SK-N-SH (cell line): ENCODE measurements around the gene ZNF185. TPM values are rescaled to one million over a fixed set of nuclear protein-coding genes. Genes with fewer than 3 reads are reported as not detected.

Experiments used
- CTCF ChIA-PET: fragments of 300-600, 350-600 bp; formaldehyde crosslinking; extraction: SDS; loops from one replicate; lab custom pipeline; 2021; lab: Yijun Ruan, JAX
- POLR2A ChIA-PET: fragments of 350-600 bp; sonication (Branson Sonifier 250); formaldehyde crosslinking; extraction: SDS; loops from one replicate; lab custom pipeline; 2020; ENCODE audit warnings: antibody characterized with exemption, inconsistent platforms; lab: Yijun Ruan, JAX
- DNase-seq: peaks from one replicate; pipeline ENCODE4 v3.0.0; 2012
- H2AFZ ChIP-seq: fragments of 200-600 bp; sonication (generic); 2 replicates; pipeline ENCODE4 v1.8.1; 2016; ENCODE audit warnings: antibody characterized with exemption, mild to moderate bottlenecking, low read depth
- H3F3A ChIP-seq: fragments of 200-600 bp; sonication (generic); replicated peaks from 2 replicates; pipeline ENCODE3; 2016; ENCODE audit warnings: antibody characterized with exemption, mild to moderate bottlenecking; ENCODE audit not compliant: insufficient read depth
- H3K27ac ChIP-seq, 2 experiments: fragments of 200-500 bp in 1 of 2; fragments of 200-600 bp in 1 of 2; sonication (Bioruptor generic) in 1 of 2; sonication (generic), shearing (Covaris generic) in 1 of 2; 2 replicates each; pipeline versions ENCODE4 v1.5.1 to v1.6.1; 2014 to 2016; ENCODE audit warnings: low read depth in 2 of 2, inconsistent platforms in 1 of 2, low read length in 1 of 2, mild to moderate bottlenecking in 1 of 2, mixed read lengths in 1 of 2
- H3K27me3 ChIP-seq: fragments of 200-600 bp; sonication (generic), shearing (Covaris generic); 2 replicates; pipeline ENCODE4 v1.6.1; 2016; ENCODE audit warnings: mixed run types; ENCODE audit not compliant: insufficient read depth
- H3K36me3 ChIP-seq, 2 experiments: fragments of 200-500 bp in 1 of 2; fragments of 200-600 bp in 1 of 2; sonication (Bioruptor generic) in 1 of 2; sonication (generic) in 1 of 2; replicated peaks in 1 of 2; 2 replicates each; pipeline versions ENCODE3 to v1.5.1; 2014 to 2016; ENCODE audit warnings: low read length in 1 of 2, mild to moderate bottlenecking in 1 of 2; ENCODE audit not compliant: insufficient read depth in 2 of 2, control insufficient read depth in 1 of 2
- H3K4me1 ChIP-seq, 2 experiments: fragments of 200-500 bp in 1 of 2; fragments of 200-600 bp in 1 of 2; sonication (Bioruptor generic) in 1 of 2; sonication (generic), shearing (Covaris generic) in 1 of 2; 2 replicates each; pipeline versions ENCODE4 v1.5.1 to v1.6.1; 2014 to 2016; ENCODE audit warnings: low read depth in 1 of 2, low read length in 1 of 2, mixed run types in 1 of 2; ENCODE audit not compliant: insufficient read depth in 2 of 2, control insufficient read depth in 1 of 2
- H3K4me2 ChIP-seq: fragments of 200-600 bp; sonication (generic), shearing (Covaris generic); 2 replicates; pipeline ENCODE4 v1.6.1; 2017; ENCODE audit warnings: mixed run types
- H3K4me3 ChIP-seq, 2 experiments: fragments of 200-500 bp in 1 of 2; fragments of 200-600 bp in 1 of 2; sonication (Bioruptor generic) in 1 of 2; sonication (generic), shearing (Covaris generic) in 1 of 2; 2 replicates each; pipeline versions ENCODE4 v1.5.1 to v1.8.1; 2014 to 2016; ENCODE audit warnings: low read depth in 2 of 2, inconsistent platforms in 1 of 2, low read length in 1 of 2, mild to moderate bottlenecking in 1 of 2, mixed read lengths in 1 of 2, moderate library complexity in 1 of 2
- H3K79me2 ChIP-seq: fragments of 200-600 bp; sonication (generic); 2 replicates; pipeline ENCODE4 v1.8.1; 2017; ENCODE audit warnings: mild to moderate bottlenecking; ENCODE audit not compliant: insufficient read depth
- H3K9ac ChIP-seq: fragments of 200-600 bp; sonication (generic); 2 replicates; pipeline ENCODE4 v1.6.1; 2017; ENCODE audit warnings: mixed run types
- H3K9me2 ChIP-seq: fragments of 200-600 bp; sonication (generic); 2 replicates; pipeline ENCODE4 v1.6.1; 2017; ENCODE audit warnings: mixed run types
- H3K9me3 ChIP-seq: fragments of 200-600 bp; sonication (generic); 2 replicates; pipeline ENCODE4 v1.6.1; 2017; ENCODE audit warnings: mixed run types, mild to moderate bottlenecking, moderate library complexity
- H4K20me1 ChIP-seq: fragments of 200-600 bp; sonication (generic); 2 replicates; pipeline ENCODE4 v1.6.1; 2017; ENCODE audit warnings: mild to moderate bottlenecking, mixed run types; ENCODE audit not compliant: insufficient read depth
- CHD2 ChIP-seq: fragments of 150-350 bp; IDR thresholded peaks from 2 replicates; pipeline ENCODE4 v1.6.1; 2018; ENCODE audit warnings: low read length; ENCODE audit not compliant: partially characterized antibody
- EP300 ChIP-seq, 2 experiments: IDR thresholded peaks; 2 replicates each; pipeline versions ENCODE4 v1.4.0 to v1.6.1; 2012; ENCODE audit warnings: borderline replicate concordance in 1 of 2, low read depth in 1 of 2, low read length in 1 of 2
- EZH2phosphoT487 ChIP-seq: fragments of 200-600 bp; sonication (generic); IDR thresholded peaks from 2 replicates; pipeline ENCODE4 v1.6.1; 2017; ENCODE audit warnings: low read depth, mixed run types, mild to moderate bottlenecking, antibody characterized with exemption, moderate library complexity, borderline replicate concordance
- FOSL2 ChIP-seq: IDR thresholded peaks from 2 replicates; pipeline ENCODE4 v1.4.0; 2012; ENCODE audit warnings: low read depth, mild to moderate bottlenecking, moderate library complexity, borderline replicate concordance
- FOXM1 ChIP-seq: IDR thresholded peaks from 2 replicates; pipeline ENCODE4 v1.4.0; 2012; ENCODE audit warnings: low read depth, mild to moderate bottlenecking
- GATA2 ChIP-seq: sonication (generic); formaldehyde crosslinking; IDR thresholded peaks from 2 replicates; pipeline ENCODE4 v1.5.0; 2020; ENCODE audit warnings: mild to moderate bottlenecking, missing genetic modification reagents
- MEF2A ChIP-seq: IDR thresholded peaks from 2 replicates; pipeline ENCODE4 v1.4.0; 2012; ENCODE audit warnings: low read depth, borderline replicate concordance
- NFIC ChIP-seq: IDR thresholded peaks from 2 replicates; pipeline ENCODE4 v1.4.0; 2012; ENCODE audit warnings: borderline replicate concordance
- NRF1 ChIP-seq: IDR thresholded peaks from 2 replicates; pipeline ENCODE4 v1.6.1; 2012; ENCODE audit warnings: low read depth, mild to moderate bottlenecking, low read length
- POLR2AphosphoS5 ChIP-seq: IDR thresholded peaks from 2 replicates; pipeline ENCODE4 v1.6.1; 2012; ENCODE audit warnings: low read depth, low read length
- RAD21 ChIP-seq: IDR thresholded peaks from 2 replicates; pipeline ENCODE4 v1.6.1; 2012; ENCODE audit warnings: mild to moderate bottlenecking, low read length
- RCOR1 ChIP-seq: fragments of 150-350 bp; IDR thresholded peaks from 2 replicates; pipeline ENCODE4 v1.6.1; 2017; ENCODE audit warnings: antibody characterized with exemption, low read length
- RFX5 ChIP-seq: IDR thresholded peaks from 2 replicates; pipeline ENCODE4 v1.6.1; 2012; ENCODE audit warnings: mild to moderate bottlenecking, improper control_type of control experiment, low read length
- TCF12 ChIP-seq: IDR thresholded peaks from 2 replicates; pipeline ENCODE4 v1.4.0; 2012
- TEAD4 ChIP-seq: IDR thresholded peaks from 2 replicates; pipeline ENCODE4 v1.4.0; 2012; ENCODE audit warnings: mild to moderate bottlenecking, borderline replicate concordance; ENCODE audit not compliant: insufficient read depth
- YY1 ChIP-seq: IDR thresholded peaks from 2 replicates; pipeline ENCODE4 v1.4.0; 2012; ENCODE audit warnings: low read depth, mild to moderate bottlenecking
- WGBS: methylation state at CpG from one replicate; pipeline ENCODE4 v1.1.6; 2017; ENCODE audit warnings: low lambda C conversion rate; 5-methylcytosine and 5-hydroxymethylcytosine counted together
- polyA plus RNA-seq, 3 experiments: library from polyadenylated mRNA; depleted of rRNA; stranded (reverse); fragments of >200 nt; gene quantifications; 2 replicates each; pipeline ENCODE4 v1.2.3, GENCODE V29; 2012
- TF ChIP-seq, protein P1 (sequence below): fragments of 200-600 bp; sonication (generic); IDR thresholded peaks from 2 replicates; pipeline ENCODE4 v1.6.1; 2017; ENCODE audit warnings: antibody characterized with exemption, mild to moderate bottlenecking, moderate library complexity
- TF ChIP-seq, protein P2 (sequence below): IDR thresholded peaks from 2 replicates; pipeline ENCODE4; 2012
- TF ChIP-seq, protein P3 (sequence below): fragments of 150-350 bp; IDR thresholded peaks from 2 replicates; pipeline ENCODE4 v1.6.1; 2016; ENCODE audit warnings: mild to moderate bottlenecking, low read depth, low read length
- TF ChIP-seq, protein P4 (sequence below): IDR thresholded peaks from 2 replicates; pipeline ENCODE4 v1.4.0; 2012; ENCODE audit warnings: low read depth, borderline replicate concordance

The ZNF185 gene
- polyA plus RNA-seq, 1 of the 3 experiments (the other 2 are of a cell fraction): 10.3 TPM

DNA sequence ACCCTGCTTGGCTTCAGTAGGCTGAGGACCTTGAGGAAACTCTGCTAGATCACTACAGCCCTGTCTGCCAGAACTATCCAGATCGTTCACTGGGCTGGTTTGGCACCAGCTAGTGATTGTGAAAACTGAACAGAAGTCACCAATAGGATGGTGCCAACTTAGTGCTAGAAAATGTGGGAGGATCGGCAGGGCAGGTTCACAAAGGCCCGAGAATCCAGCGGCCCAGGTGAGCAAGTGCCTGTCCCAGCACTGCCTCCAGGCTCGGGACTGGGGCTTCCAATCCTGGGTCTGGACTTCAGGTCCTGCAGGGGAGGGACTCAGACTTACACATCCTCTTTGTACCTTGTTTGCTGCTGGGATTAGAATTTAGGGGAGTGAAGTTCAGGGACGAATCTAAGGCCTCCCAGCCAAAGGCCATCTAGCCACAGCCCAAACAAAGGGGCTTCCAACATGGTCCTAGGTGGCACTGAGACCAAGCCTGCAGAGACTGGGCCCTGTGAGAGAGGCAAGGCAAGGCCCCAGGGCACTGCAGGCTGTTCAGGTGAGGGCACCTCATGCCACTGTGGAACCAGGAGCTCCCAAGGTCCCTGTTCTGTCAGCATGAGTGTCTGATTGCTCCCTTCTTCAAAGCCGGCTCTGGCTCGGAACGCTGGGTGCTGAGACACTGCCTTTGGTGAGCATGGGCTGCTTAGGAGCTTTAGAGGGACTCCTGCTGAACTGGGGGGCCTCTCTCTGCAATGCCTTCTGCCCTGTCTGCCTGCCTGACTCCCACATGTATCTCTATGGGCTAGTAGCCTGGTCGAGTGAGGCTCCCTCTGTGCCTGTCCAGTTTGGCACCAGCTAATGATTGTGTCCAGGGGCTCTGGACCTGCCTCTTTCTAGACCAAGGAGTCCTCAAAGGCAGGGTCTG is 20.7 kb upstream of the ZNF185 start:
- Histone ChIP-seq H3F3A (no peaks in the 10 kb centered on the region), H3K27me3 (peaks cover 49% of the 10 kb centered on the region; the same call in 1 of the 2 replicates), H3K4me3 (no peak overlapping the region), H3K9me2 (no peaks in the 10 kb centered on the region), H3K27ac (no peak overlapping the region), H3K9me3 (no peaks in the 10 kb centered on the region), H3K4me1 (no peaks in the 10 kb centered on the region), H3K36me3 (no peaks in the 10 kb centered on the region), H3K79me2 (no peaks in the 10 kb centered on the region), H2AFZ (no peak overlapping the region), H3K4me2 (no peak overlapping the region), H3K9ac (no peak overlapping the region), H4K20me1 (no peaks in the 10 kb centered on the region)
- TF ChIP-seq TCF12 (no peak), CHD2 (no peak), RFX5 (no peak), EZH2phosphoT487 (no peak), GATA2 (no peak), NFIC (no peak), YY1 (no peak), TEAD4 (no peak), MEF2A (no peak), EP300 (IDR thresholded peaks at IDR 0.05; ENCODE audit: borderline replicate concordance in 1 of 2, low read depth in 1 of 2, low read length in 1 of 2) (no peak), POLR2AphosphoS5 (no peak), RAD21 (no peak), NRF1 (no peak), FOSL2 (no peak), FOXM1 (no peak), RCOR1 (no peak)
- TF ChIP-seq, protein P1, sequence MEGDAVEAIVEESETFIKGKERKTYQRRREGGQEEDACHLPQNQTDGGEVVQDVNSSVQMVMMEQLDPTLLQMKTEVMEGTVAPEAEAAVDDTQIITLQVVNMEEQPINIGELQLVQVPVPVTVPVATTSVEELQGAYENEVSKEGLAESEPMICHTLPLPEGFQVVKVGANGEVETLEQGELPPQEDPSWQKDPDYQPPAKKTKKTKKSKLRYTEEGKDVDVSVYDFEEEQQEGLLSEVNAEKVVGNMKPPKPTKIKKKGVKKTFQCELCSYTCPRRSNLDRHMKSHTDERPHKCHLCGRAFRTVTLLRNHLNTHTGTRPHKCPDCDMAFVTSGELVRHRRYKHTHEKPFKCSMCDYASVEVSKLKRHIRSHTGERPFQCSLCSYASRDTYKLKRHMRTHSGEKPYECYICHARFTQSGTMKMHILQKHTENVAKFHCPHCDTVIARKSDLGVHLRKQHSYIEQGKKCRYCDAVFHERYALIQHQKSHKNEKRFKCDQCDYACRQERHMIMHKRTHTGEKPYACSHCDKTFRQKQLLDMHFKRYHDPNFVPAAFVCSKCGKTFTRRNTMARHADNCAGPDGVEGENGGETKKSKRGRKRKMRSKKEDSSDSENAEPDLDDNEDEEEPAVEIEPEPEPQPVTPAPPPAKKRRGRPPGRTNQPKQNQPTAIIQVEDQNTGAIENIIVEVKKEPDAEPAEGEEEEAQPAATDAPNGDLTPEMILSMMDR: no peak
- TF ChIP-seq, protein P2, sequence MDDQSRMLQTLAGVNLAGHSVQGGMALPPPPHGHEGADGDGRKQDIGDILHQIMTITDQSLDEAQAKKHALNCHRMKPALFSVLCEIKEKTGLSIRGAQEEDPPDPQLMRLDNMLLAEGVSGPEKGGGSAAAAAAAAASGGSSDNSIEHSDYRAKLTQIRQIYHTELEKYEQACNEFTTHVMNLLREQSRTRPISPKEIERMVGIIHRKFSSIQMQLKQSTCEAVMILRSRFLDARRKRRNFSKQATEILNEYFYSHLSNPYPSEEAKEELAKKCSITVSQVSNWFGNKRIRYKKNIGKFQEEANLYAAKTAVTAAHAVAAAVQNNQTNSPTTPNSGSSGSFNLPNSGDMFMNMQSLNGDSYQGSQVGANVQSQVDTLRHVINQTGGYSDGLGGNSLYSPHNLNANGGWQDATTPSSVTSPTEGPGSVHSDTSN: no peak
- TF ChIP-seq, protein P3, sequence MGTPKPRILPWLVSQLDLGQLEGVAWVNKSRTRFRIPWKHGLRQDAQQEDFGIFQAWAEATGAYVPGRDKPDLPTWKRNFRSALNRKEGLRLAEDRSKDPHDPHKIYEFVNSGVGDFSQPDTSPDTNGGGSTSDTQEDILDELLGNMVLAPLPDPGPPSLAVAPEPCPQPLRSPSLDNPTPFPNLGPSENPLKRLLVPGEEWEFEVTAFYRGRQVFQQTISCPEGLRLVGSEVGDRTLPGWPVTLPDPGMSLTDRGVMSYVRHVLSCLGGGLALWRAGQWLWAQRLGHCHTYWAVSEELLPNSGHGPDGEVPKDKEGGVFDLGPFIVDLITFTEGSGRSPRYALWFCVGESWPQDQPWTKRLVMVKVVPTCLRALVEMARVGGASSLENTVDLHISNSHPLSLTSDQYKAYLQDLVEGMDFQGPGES: no peak
- TF ChIP-seq, protein P4, sequence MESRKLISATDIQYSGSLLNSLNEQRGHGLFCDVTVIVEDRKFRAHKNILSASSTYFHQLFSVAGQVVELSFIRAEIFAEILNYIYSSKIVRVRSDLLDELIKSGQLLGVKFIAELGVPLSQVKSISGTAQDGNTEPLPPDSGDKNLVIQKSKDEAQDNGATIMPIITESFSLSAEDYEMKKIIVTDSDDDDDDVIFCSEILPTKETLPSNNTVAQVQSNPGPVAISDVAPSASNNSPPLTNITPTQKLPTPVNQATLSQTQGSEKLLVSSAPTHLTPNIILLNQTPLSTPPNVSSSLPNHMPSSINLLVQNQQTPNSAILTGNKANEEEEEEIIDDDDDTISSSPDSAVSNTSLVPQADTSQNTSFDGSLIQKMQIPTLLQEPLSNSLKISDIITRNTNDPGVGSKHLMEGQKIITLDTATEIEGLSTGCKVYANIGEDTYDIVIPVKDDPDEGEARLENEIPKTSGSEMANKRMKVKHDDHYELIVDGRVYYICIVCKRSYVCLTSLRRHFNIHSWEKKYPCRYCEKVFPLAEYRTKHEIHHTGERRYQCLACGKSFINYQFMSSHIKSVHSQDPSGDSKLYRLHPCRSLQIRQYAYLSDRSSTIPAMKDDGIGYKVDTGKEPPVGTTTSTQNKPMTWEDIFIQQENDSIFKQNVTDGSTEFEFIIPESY: no peak
- DNase-seq: no peak
- CTCF ChIA-PET: no interaction called here
- WGBS: 19% methylated on average over 7 of the region's 10 CpGs
- POLR2A ChIA-PET: no interaction called here
